ENCODE measurements around the gene GUCY2D.

GUCY2D gene

DNA sequence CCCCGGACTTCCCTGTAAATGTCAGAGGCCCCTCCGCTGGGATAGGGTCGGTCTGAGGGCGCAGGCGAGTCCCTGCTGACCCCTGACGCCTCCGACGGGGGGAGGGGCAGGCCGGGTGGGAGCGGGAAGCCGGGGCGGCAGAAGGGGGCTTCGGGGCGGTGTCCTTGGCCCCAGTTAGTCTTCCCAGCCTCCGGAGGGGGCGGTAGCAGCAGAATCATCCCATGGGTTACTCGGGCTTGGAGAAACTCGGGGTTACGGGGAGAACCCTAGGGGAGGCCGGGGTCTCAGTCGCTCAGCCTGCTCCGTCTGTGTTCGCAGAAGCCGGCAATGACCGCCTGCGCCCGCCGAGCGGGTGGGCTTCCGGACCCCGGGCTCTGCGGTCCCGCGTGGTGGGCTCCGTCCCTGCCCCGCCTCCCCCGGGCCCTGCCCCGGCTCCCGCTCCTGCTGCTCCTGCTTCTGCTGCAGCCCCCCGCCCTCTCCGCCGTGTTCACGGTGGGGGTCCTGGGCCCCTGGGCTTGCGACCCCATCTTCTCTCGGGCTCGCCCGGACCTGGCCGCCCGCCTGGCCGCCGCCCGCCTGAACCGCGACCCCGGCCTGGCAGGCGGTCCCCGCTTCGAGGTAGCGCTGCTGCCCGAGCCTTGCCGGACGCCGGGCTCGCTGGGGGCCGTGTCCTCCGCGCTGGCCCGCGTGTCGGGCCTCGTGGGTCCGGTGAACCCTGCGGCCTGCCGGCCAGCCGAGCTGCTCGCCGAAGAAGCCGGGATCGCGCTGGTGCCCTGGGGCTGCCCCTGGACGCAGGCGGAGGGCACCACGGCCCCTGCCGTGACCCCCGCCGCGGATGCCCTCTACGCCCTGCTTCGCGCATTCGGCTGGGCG lies 542 bp downstream of the GUCY2D start:
- no peak overlapping the region for H3K27ac ChIP-seq
- DNase-seq (ENCODE audit: low spot score): no peak
- TF ChIP-seq CTCF (conservative IDR thresholded peaks at IDR 0.05; ENCODE audit: low read depth): no peak
- ChIA-PET POLR2A (ENCODE audit: low non-redundant PET) (no interaction called here), CTCF (interaction anchor here (0.8 kb wide), 1 partner anchor 13 kb away, joined by 3 read pairs; no protein-coding TSS in a partner anchor)

GRCh38 chr17:8003594-8004181 lies 1.3 kb downstream of the GUCY2D start:
- no peak for TF ChIP-seq CTCF (conservative IDR thresholded peaks at IDR 0.05; ENCODE audit: low read depth)
- POLR2A ChIA-PET (ENCODE audit: low non-redundant PET): no interaction called here
- CTCF ChIA-PET: interaction anchor here (0.6 to 1.8 kb wide), 5 partner anchors 11 to 330 kb away, joined by 3 to 7 read pairs (median 3); no protein-coding TSS in a partner anchor
- H3K27ac ChIP-seq: no peak overlapping the region
- DNase-seq (ENCODE audit: low spot score): no peak

GRCh38 chr17:8004899-8005298 lies 2.5 kb downstream of the GUCY2D start:
- peak; percentile 40 for DNase-seq (ENCODE audit: low spot score)
- CTCF ChIA-PET: interaction anchor here (0.6 to 1.8 kb wide), 4 partner anchors 13 to 246 kb away, joined by 3 to 7 read pairs (median 3); no protein-coding TSS in a partner anchor
- H3K27ac ChIP-seq: no peak overlapping the region
- no peak for TF ChIP-seq CTCF (conservative IDR thresholded peaks at IDR 0.05; ENCODE audit: low read depth)
- POLR2A ChIA-PET (ENCODE audit: low non-redundant PET): no interaction called here

- no peak overlapping the region for H3K27ac ChIP-seq
- DNase-seq (ENCODE audit: low spot score): no peak
- ChIA-PET CTCF (interaction anchor here (0.6 to 1.8 kb wide), 3 partner anchors 12 to 247 kb away, joined by 3 to 7 read pairs (median 3); no protein-coding TSS in a partner anchor), POLR2A (ENCODE audit: low non-redundant PET) (no interaction called here)
- TF ChIP-seq CTCF (conservative IDR thresholded peaks at IDR 0.05; ENCODE audit: low read depth): no peak
These were observed 2.9 kb downstream of the GUCY2D start for GRCh38 chr17:8005357-8005756.

GRCh38 chr17:8005967-8006730 lies 3.7 kb downstream of the GUCY2D start:
- DNase-seq (ENCODE audit: low spot score): no peak
- ChIA-PET POLR2A (ENCODE audit: low non-redundant PET) (no interaction called here), CTCF (interaction anchor here (1.1 kb wide), 1 partner anchor 11 kb away, joined by 3 read pairs; no protein-coding TSS in a partner anchor)
- TF ChIP-seq CTCF (conservative IDR thresholded peaks at IDR 0.05; ENCODE audit: low read depth): no peak
- no peak overlapping the region for H3K27ac ChIP-seq

All from RWPE1 (cell line).